Tibial nerve (tissue), 4 donors: ENCODE results near the gene IFNA13. TPM values are rescaled to one million over a fixed set of nuclear protein-coding genes. Genes with fewer than 3 reads are reported as not detected.
"Not testable (repeated sequence)": the region's sequence is repeated elsewhere in the genome, so short reads cannot be mapped to it uniquely, and the experiment has no call there.

Experiments
- DNase-seq, 2 donors: peaks; one replicate each; pipeline ENCODE4 v3.0.0-alpha.2; 2019; ENCODE audit warnings: low spot score in 2 of 2
- H3K27ac ChIP-seq, 4 donors: fragments of 200-600 bp; sonication (generic) in 3 of 4; one replicate each; pipeline ENCODE4 v1.5.1; 2017 to 2019; ENCODE audit warnings: mild to moderate bottlenecking in 1 of 4
- H3K27me3 ChIP-seq, 2 donors: fragments of 200-600 bp; sonication (generic) in 1 of 2; one replicate each; pipeline versions ENCODE4 v1.5.1 to v1.6.0; 2017 to 2019
- H3K36me3 ChIP-seq, 3 donors: fragments of 200-600 bp; sonication (generic); one replicate each; pipeline ENCODE4 v1.5.1; 2018 to 2019
- H3K4me1 ChIP-seq, 4 donors: fragments of 200-600 bp; sonication (generic) in 3 of 4; one replicate each; pipeline ENCODE4 v1.5.1; 2017 to 2019
- H3K4me3 ChIP-seq, 4 donors: fragments of 200-600 bp; sonication (generic) in 3 of 4; one replicate each; pipeline ENCODE4 v1.5.1; 2017 to 2019; ENCODE audit warnings: mild to moderate bottlenecking in 1 of 4, moderate library complexity in 1 of 4
- H3K9me3 ChIP-seq, 4 donors: fragments of 200-600 bp; sonication (generic) in 3 of 4; one replicate each; pipeline ENCODE4 v1.5.1; 2017 to 2019
- EP300 ChIP-seq, 2 donors: sonication (generic); formaldehyde crosslinking; IDR thresholded peaks; one replicate each; pipeline ENCODE4 v1.6.1; 2017; ENCODE audit warnings: antibody characterized with exemption in 2 of 2, mild to moderate bottlenecking in 1 of 2
- POLR2A ChIP-seq, 2 donors: fragments of 450-650 bp; IDR thresholded peaks; one replicate each; pipeline ENCODE4 v1.6.1; 2017; ENCODE audit warnings: antibody characterized with exemption in 2 of 2, mild to moderate bottlenecking in 2 of 2, moderate library complexity in 2 of 2
- WGBS, 2 donors: methylation state at CpG; one replicate each; pipeline ENCODE4 v1.1.5; 2018; 5-methylcytosine and 5-hydroxymethylcytosine counted together
- total RNA-seq, 4 donors: library from RNA; depleted of rRNA; stranded (reverse); fragments of >200 nt; gene quantifications; one replicate each; pipeline ENCODE4 v1.1.0, GENCODE V29; 2016
- TF ChIP-seq, protein P1 (sequence below), 5 experiments: fragments of 200-600 bp in 3 of 5; fragments of 450-650 bp in 2 of 5; sonication (generic) in 3 of 5; IDR thresholded peaks; one replicate each; pipeline ENCODE4 v1.5.1; 2016 to 2019; ENCODE audit warnings: antibody characterized with exemption in 5 of 5, mild to moderate bottlenecking in 3 of 5, moderate library complexity in 2 of 5

Gene IFNA13
- total RNA-seq, 4 donors from 2014 or later, result not detected

DNA sequence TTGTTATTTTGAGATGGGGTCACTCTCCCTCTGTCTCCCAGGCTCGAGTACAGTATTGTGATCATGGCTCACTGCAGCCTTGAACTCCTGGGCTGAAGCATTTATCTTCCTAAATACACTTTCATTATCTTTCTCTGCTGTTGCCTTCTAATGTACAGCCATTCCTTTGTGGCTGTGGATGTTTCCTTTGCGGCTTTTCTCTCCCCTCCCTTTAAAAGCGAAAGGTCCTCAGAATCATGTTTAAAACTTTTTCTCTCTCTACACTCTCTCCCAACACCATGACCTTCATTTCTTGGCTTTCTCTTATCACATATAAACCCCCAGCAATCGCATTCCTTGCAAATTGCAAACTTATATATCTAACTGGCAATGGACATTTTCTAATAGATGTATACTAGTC, 15.8 kb upstream of the IFNA13 start:
- no peak overlapping the region for H3K4me3 ChIP-seq
- H3K36me3 ChIP-seq, result no peaks in the 10 kb centered on the region
- H3K9me3 ChIP-seq, result no peaks in the 10 kb centered on the region
- DNase-seq, result no peak
- peaks cover 0 to 30% of the 10 kb centered on the region in 2 donors for H3K27me3 ChIP-seq
- no peak overlapping the region for H3K27ac ChIP-seq
- peaks cover 0 to 9% (median 4%) of the 10 kb centered on the region in 4 donors for H3K4me1 ChIP-seq
- WGBS, 2 donors, result 72 to 73% methylated on average over 4 of the region's 4 CpGs
- TF ChIP-seq POLR2A (IDR thresholded peaks at IDR 0.05) (no peak), EP300 (IDR thresholded peaks at IDR 0.05) (no peak)
- TF ChIP-seq, protein P1, sequence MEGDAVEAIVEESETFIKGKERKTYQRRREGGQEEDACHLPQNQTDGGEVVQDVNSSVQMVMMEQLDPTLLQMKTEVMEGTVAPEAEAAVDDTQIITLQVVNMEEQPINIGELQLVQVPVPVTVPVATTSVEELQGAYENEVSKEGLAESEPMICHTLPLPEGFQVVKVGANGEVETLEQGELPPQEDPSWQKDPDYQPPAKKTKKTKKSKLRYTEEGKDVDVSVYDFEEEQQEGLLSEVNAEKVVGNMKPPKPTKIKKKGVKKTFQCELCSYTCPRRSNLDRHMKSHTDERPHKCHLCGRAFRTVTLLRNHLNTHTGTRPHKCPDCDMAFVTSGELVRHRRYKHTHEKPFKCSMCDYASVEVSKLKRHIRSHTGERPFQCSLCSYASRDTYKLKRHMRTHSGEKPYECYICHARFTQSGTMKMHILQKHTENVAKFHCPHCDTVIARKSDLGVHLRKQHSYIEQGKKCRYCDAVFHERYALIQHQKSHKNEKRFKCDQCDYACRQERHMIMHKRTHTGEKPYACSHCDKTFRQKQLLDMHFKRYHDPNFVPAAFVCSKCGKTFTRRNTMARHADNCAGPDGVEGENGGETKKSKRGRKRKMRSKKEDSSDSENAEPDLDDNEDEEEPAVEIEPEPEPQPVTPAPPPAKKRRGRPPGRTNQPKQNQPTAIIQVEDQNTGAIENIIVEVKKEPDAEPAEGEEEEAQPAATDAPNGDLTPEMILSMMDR (IDR thresholded peaks at IDR 0.05), result no peak

DNA sequence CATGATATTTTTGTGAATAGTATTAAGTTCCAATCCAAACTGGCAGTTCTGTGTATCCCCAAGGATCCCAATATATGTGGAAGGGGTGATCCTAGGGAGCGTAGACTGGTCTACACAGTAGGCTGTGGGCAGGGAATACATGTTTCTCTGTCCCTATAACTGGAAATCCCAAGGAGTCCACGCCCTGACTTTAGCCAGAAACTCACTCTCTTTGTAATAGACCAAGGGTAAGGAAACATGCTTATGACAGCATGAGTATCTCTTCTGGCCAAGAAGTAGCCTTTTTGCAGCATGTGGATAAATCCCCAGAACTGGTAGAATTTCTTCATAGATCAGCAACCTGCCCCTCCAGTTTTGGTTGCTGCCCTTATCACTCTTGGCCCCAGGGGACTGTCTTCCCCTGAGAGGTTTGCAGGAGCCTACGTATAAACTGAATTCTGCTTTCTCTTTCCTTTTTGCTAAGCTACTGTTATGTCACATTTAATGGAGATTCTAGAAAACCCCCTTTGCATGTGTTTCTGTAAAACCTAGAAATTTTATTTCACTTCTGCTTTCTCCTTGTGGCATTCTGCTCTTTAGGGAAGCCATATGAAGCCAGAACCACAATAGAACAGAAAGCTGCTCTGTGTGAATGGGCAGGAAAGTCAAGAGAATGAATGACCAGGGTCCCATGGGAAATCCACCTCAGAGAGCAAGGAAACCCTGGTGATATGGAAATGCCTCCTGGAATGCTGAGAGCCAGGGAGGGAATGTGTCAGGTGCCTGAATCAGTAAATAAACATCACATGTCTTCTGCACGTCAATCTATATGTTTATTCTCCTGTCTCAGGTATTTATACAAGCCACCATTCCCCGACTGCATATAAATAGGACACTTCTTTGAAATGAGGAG, 13.8 kb upstream of the IFNA13 start:
- H3K27ac ChIP-seq, result no peak overlapping the region
- peaks cover 0 to 17% of the 10 kb centered on the region in 2 donors for H3K27me3 ChIP-seq
- H3K9me3 ChIP-seq, result peaks cover 0 to 3% (median 0%) of the 10 kb centered on the region in 4 donors
- no peaks in the 10 kb centered on the region for H3K36me3 ChIP-seq
- TF ChIP-seq EP300 (IDR thresholded peaks at IDR 0.05) (no peak), POLR2A (IDR thresholded peaks at IDR 0.05) (no peak)
- TF ChIP-seq, protein P1 (IDR thresholded peaks at IDR 0.05), result no peak
- peak overlapping the region in 1 of 4 donors; percentile 16 for H3K4me3 ChIP-seq
- 49 to 52% methylated on average over 5 of the region's 5 CpGs for WGBS, 2 donors
- H3K4me1 ChIP-seq, result peaks cover 0 to 9% (median 4%) of the 10 kb centered on the region in 4 donors
- no peak for DNase-seq

DNA sequence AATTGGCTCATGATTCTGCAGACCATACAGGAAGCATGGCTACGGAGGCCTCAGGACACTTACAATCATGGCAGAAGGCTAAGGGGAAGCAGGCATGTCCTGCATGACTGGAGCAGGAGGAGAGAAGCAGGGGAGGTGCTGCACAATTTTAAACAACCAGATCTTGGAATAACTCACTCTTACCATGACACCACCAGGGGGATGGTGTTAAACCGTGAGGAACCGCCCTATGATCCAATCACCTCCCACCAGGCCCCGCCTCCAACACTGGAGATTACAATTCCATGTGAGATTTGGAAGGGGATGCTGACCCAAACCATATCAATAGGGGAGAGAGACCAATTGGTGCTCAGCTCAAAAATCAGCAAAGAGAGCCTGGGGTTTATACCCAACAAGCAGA, 3.6 kb upstream of the IFNA13 start:
- 74 to 77% methylated on average over 4 of the region's 4 CpGs for WGBS, 2 donors
- H3K4me1 ChIP-seq, DNase-seq: not testable (repeated sequence)

DNA sequence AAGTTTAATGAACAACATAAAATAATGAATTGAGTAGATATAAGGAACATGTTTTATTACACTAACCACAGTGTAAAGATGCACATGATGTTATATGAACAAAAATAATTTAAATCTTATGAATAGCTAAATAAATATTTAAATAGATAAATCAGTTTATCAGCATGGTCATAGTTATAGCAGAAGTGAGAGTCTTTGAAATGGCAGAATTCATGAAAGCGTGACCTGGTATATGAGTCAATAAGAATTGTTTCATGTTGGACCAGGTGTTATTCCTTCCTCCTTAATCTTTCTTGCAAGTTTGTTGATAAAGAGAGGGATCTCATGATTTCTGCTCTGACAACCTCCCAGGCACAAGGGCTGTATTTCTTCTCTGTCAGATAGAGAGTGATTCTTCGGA, 688 bp downstream of the IFNA13 start:
- DNase-seq, result not testable (repeated sequence)

More for the DNA sequence above, 3.6 kb upstream of the IFNA13 start:
- H3K4me3 ChIP-seq, H3K27ac ChIP-seq, H3K9me3 ChIP-seq, H3K36me3 ChIP-seq, H3K27me3 ChIP-seq: not testable (repeated sequence)

DNA sequence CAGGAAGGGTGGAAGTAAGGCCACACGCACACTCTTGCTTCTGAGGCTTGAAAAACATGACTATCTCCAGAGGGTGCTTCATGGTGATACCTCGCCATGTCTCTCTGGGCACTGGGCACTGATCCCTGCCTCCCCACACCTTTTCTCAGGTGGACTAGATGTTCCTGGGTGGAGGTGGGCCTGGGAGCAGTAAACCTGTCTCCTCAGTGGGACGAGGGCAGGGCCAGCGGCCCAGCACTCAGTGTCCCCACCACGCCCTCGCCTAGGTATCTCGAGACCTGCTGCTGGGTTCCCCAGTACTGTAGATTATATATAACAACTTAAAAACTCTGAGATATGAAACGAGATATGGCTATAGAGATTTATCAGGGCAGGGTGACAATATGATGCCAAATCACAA, 5.6 kb downstream of the IFNA13 start:
- H3K4me1 ChIP-seq, result no peaks in the 10 kb centered on the region

More for the DNA sequence above, 688 bp downstream of the IFNA13 start:
- H3K36me3 ChIP-seq, H3K27ac ChIP-seq, H3K4me1 ChIP-seq, H3K4me3 ChIP-seq, H3K9me3 ChIP-seq, H3K27me3 ChIP-seq: not testable (repeated sequence)
- 90 to 95% methylated on average over 1 to 2 of the region's 2 CpGs for WGBS, 2 donors

More for the DNA sequence above, 5.6 kb downstream of the IFNA13 start:
- 83 to 87% methylated on average over 8 of the region's 8 CpGs for WGBS, 2 donors
- TF ChIP-seq POLR2A (IDR thresholded peaks at IDR 0.05), result no peak
- no peak for TF ChIP-seq EP300 (IDR thresholded peaks at IDR 0.05)
- TF ChIP-seq, protein P1 (IDR thresholded peaks at IDR 0.05), result no peak
- Histone ChIP-seq H3K9me3 (no peaks in the 10 kb centered on the region), H3K27ac (no peak overlapping the region), H3K36me3 (no peaks in the 10 kb centered on the region), H3K4me3 (no peak overlapping the region), H3K27me3 (no peaks in the 10 kb centered on the region)
- DNase-seq, result no peak
